Left ventricle myocardium superior (tissue), 1 donor: ENCODE results near the gene TMEM237. TPM values are rescaled to one million over a fixed set of nuclear protein-coding genes. Genes with fewer than 3 reads are reported as not detected.

Source experiments
- ATAC-seq: fragments of 200-7000 bp; cut with Tn5 transposase; one replicate; pipeline ENCODE4 v1.9.1; 2020; ENCODE audit warnings: mild to moderate bottlenecking, moderate library complexity
- DNase-seq: peaks from one replicate; pipeline ENCODE4 v3.0.0-alpha.2; 2020
- intact Hi-C: fragments of 100-400 bp; cut with micrococcal nuclease; formaldehyde crosslinking; loops from one replicate; pipeline ENCODE4 v1.11.0; 2022
- total RNA-seq: library from RNA; stranded (reverse); fragmentation: NEBNext Ultra II Directional; extraction: Animal tissue kit (Norgen Biotek cat#: 25700); gene quantifications from one replicate; pipeline ENCODE4 v1.2.1, GENCODE V29; 2021
- donor health status: DM: no; HTN: yes; CAD: no; lungs with severe emphysema.

The TMEM237 gene
- total RNA-seq, 1 donor from 2014 or later, result 14.0 TPM

DNA sequence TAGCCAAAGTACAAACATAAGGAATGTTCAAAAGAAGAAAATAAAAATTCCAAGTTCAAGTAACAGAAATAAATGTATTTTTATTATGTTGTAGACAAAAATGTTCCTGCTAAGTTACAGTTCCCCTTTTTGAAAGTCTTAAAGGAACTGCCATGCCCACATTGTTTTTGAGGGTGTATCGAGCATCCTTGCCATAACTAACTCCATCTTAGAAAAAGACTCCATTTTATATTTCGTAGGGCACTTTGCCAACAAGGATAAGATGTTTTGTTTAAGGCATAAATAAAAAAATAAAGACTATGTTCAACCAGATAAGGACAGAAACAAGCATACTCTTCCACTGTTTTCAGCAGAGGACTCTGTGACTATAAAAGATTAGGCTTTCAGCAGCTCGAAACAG is 67.3 kb downstream of the TMEM237 start:
- intact Hi-C loops, result no loop called here
- DNase-seq (no peak), ATAC-seq (no peak)

GRCh38 chr2:201574766-201575165 is 68.5 kb downstream of the TMEM237 start:
- ATAC-seq (no peak), DNase-seq (no peak)
- intact Hi-C loops, result no loop called here

- DNase-seq (no peak), ATAC-seq (no peak)
- intact Hi-C loops, result no loop called here
Measured at GRCh38 chr2:201572846-201573508, 70.3 kb downstream of the TMEM237 start.

Other genes starting within 250 kb of the TMEM237 start
- gene TRAK2, start 192.0 kb downstream of the TMEM237 start, total RNA-seq, result 202 TPM
- gene STRADB, start 191.8 kb downstream of the TMEM237 start, total RNA-seq, result 81.4 TPM
- gene MPP4, start 55.1 kb upstream of the TMEM237 start, total RNA-seq, result not detected
- gene ALS2, start 137.4 kb upstream of the TMEM237 start, total RNA-seq, result 35.6 TPM
- gene CDK15, start 163.0 kb upstream of the TMEM237 start, total RNA-seq, result 0.30 TPM